Glutamatergic neuron (in vitro differentiated cells): ENCODE measurements around the gene TCEA3. TPM values are rescaled to one million over a fixed set of nuclear protein-coding genes. Genes with fewer than 3 reads are reported as not detected.

Experiments
- DNase-seq: peaks from one replicate; pipeline ENCODE4 v3.0.0; 2022
- H3K27ac Mint-ChIP-seq: one replicate; pipeline ENCODE4 v1.8.0; 2020; ENCODE audit warnings: mild to moderate bottlenecking, mixed read lengths, inconsistent platforms; ENCODE audit not compliant: unreplicated experiment
- H3K27me3 Mint-ChIP-seq: one replicate; pipeline ENCODE4 v1.8.0; 2020; ENCODE audit warnings: mild to moderate bottlenecking, moderate library complexity, mixed read lengths, inconsistent platforms; ENCODE audit not compliant: unreplicated experiment
- H3K36me3 Mint-ChIP-seq: one replicate; pipeline ENCODE4 v1.8.0; 2020; ENCODE audit warnings: mild to moderate bottlenecking, mixed read lengths, inconsistent platforms; ENCODE audit not compliant: unreplicated experiment
- H3K4me1 Mint-ChIP-seq: one replicate; pipeline ENCODE4 v1.8.0; 2020; ENCODE audit warnings: mild to moderate bottlenecking, low read depth, mixed read lengths, inconsistent platforms; ENCODE audit not compliant: unreplicated experiment
- H3K4me3 Mint-ChIP-seq: one replicate; pipeline ENCODE4 v1.8.0; 2020; ENCODE audit warnings: mild to moderate bottlenecking, mixed read lengths, inconsistent platforms; ENCODE audit not compliant: unreplicated experiment
- H3K9me3 Mint-ChIP-seq: one replicate; pipeline ENCODE4 v1.8.0; 2020; ENCODE audit warnings: mild to moderate bottlenecking, moderate library complexity, mixed read lengths, inconsistent platforms; ENCODE audit not compliant: unreplicated experiment
- CTCF ChIP-seq: fragments of 200-600 bp; sonication (generic); IDR thresholded peaks from one replicate; pipeline ENCODE4 v1.5.0; 2021; ENCODE audit not compliant: partially characterized antibody, unreplicated experiment
- total RNA-seq: library from RNA; stranded (reverse); fragmentation: NEBNext Ultra II Directional; extraction: Animal tissue kit (Norgen Biotek cat#: 25700); gene quantifications from one replicate; pipeline ENCODE4 v1.2.1, GENCODE V29; 2021; ENCODE audit not compliant: unreplicated experiment

Gene TCEA3
- total RNA-seq, 1 donor from 2014 or later = 0.83 TPM

- Mint-ChIP-seq H3K27ac (no peak overlapping the region), H3K27me3 (peaks cover 29% of the 10 kb centered on the region), H3K4me1 (no peaks in the 10 kb centered on the region), H3K36me3 (peaks cover 6% of the 10 kb centered on the region), H3K4me3 (no peak overlapping the region), H3K9me3 (peaks cover 3% of the 10 kb centered on the region)
- no peak for DNase-seq
- TF ChIP-seq CTCF = no peak
Measured at GRCh38 chr1:23394684-23395083, 29.9 kb downstream of the TCEA3 start.

GRCh38 chr1:23394181-23394580, 30.4 kb downstream of the TCEA3 start:
- Mint-ChIP-seq H3K36me3 (peaks cover 6% of the 10 kb centered on the region), H3K9me3 (peaks cover 4% of the 10 kb centered on the region), H3K4me3 (no peak overlapping the region), H3K27me3 (peaks cover 30% of the 10 kb centered on the region), H3K27ac (no peak overlapping the region), H3K4me1 (no peaks in the 10 kb centered on the region)
- TF ChIP-seq CTCF = no peak
- DNase-seq = no peak

GRCh38 chr1:23393706-23394105, 30.8 kb downstream of the TCEA3 start:
- H3K27ac Mint-ChIP-seq = no peak overlapping the region
- no peak for TF ChIP-seq CTCF
- H3K9me3 Mint-ChIP-seq = peaks cover 4% of the 10 kb centered on the region
- H3K36me3 Mint-ChIP-seq = peaks cover 6% of the 10 kb centered on the region
- peaks cover 32% of the 10 kb centered on the region for H3K27me3 Mint-ChIP-seq
- no peak overlapping the region for H3K4me3 Mint-ChIP-seq
- H3K4me1 Mint-ChIP-seq = no peaks in the 10 kb centered on the region
- no peak for DNase-seq

- DNase-seq = no peak
- no peak for TF ChIP-seq CTCF
- H3K27me3 Mint-ChIP-seq = peaks cover 32% of the 10 kb centered on the region
- no peak overlapping the region for H3K4me3 Mint-ChIP-seq
- H3K27ac Mint-ChIP-seq = no peak overlapping the region
- H3K4me1 Mint-ChIP-seq = no peaks in the 10 kb centered on the region
- H3K9me3 Mint-ChIP-seq = peaks cover 4% of the 10 kb centered on the region
- peaks cover 6% of the 10 kb centered on the region for H3K36me3 Mint-ChIP-seq
Measured at GRCh38 chr1:23392125-23392855, 32.3 kb downstream of the TCEA3 start.

- TF ChIP-seq CTCF = no peak
- Mint-ChIP-seq H3K9me3 (peaks cover 4% of the 10 kb centered on the region), H3K4me3 (no peak overlapping the region), H3K27me3 (peaks cover 25% of the 10 kb centered on the region), H3K4me1 (no peaks in the 10 kb centered on the region), H3K27ac (no peak overlapping the region), H3K36me3 (peaks cover 6% of the 10 kb centered on the region)
- DNase-seq = no peak
Measured at GRCh38 chr1:23389837-23390321, 34.7 kb downstream of the TCEA3 start.
